Prostate gland (tissue), 2 donors: ENCODE results near the gene SLC25A29. TPM values are rescaled to one million over a fixed set of nuclear protein-coding genes. Genes with fewer than 3 reads are reported as not detected.
"Not testable (repeated sequence)": the region's sequence is repeated elsewhere in the genome, so short reads cannot be mapped to it uniquely, and the experiment has no call there.

Source experiments
- DNase-seq: peaks from one replicate; pipeline ENCODE4 v3.0.0-alpha.2; 2019; ENCODE audit warnings: low spot score
- H3K27ac ChIP-seq, 2 donors: fragments of 200-600 bp; sonication (generic); 2 replicates each; pipeline ENCODE4 v1.5.1; 2017 to 2019
- H3K27me3 ChIP-seq: fragments of 200-600 bp; sonication (generic); replicated peaks from 2 replicates; pipeline ENCODE4 v1.5.1; 2019; ENCODE audit not compliant: insufficient read depth
- H3K36me3 ChIP-seq, 2 donors: fragments of 200-600 bp; sonication (generic); 1 replicate in 1 of 2; 2 replicates in 1 of 2; pipeline versions ENCODE4 v1.5.1 to v1.8.1; 2017 to 2019
- H3K4me1 ChIP-seq: fragments of 200-600 bp; sonication (generic); replicated peaks from 2 replicates; pipeline ENCODE4 v1.5.1; 2019
- H3K4me3 ChIP-seq, 2 donors: fragments of 200-600 bp; sonication (generic); 2 replicates each; pipeline ENCODE4 v1.5.1; 2017 to 2019
- H3K9me3 ChIP-seq: fragments of 200-600 bp; sonication (generic); 2 replicates; pipeline ENCODE4 v1.5.1; 2017
- CTCF ChIP-seq, 4 experiments: fragments of 200-600 bp in 2 of 4; fragments of 450-650 bp in 2 of 4; sonication (generic) in 2 of 4; IDR thresholded peaks; 1 replicate in 3 of 4; 2 replicates in 1 of 4; pipeline ENCODE4 v1.5.1; 2016 to 2019; ENCODE audit warnings: antibody characterized with exemption in 4 of 4, mild to moderate bottlenecking in 2 of 4, moderate library complexity in 2 of 4
- POLR2A ChIP-seq: fragments of 450-650 bp; IDR thresholded peaks from one replicate; pipeline ENCODE4 v1.6.1; 2016; ENCODE audit warnings: antibody characterized with exemption, mild to moderate bottlenecking
- POLR2AphosphoS5 ChIP-seq: sonication (generic); formaldehyde crosslinking; IDR thresholded peaks from one replicate; pipeline ENCODE4 v1.6.1; 2017; ENCODE audit warnings: antibody characterized with exemption
- WGBS: methylation state at CpG from one replicate; pipeline ENCODE4 v1.1.5; 2018; 5-methylcytosine and 5-hydroxymethylcytosine counted together
- intact Hi-C: fragments of 100-400 bp; cut with DNase I; formaldehyde crosslinking; loops from one replicate; pipeline ENCODE4 v1.14.2; 2022
- total RNA-seq, 2 donors: library from RNA; depleted of rRNA; stranded (reverse); fragments of >200 nt; gene quantifications; one replicate each; pipeline ENCODE4 v1.1.0, GENCODE V29; 2016

The SLC25A29 gene
- total RNA-seq, 2 donors from 2014 or later = 147 to 169 TPM

GRCh38 chr14:100309028-100309737 lies 2.9 kb upstream of the SLC25A29 start:
- 47% methylated on average over 8 of the region's 8 CpGs for WGBS
- peak overlapping the region; percentile 11 to 40 for H3K27ac ChIP-seq
- TF ChIP-seq POLR2AphosphoS5 (peak; percentile 22), CTCF (IDR thresholded peaks at IDR 0.05) (no peak)
- H3K4me1 ChIP-seq = peaks cover 4% of the 10 kb centered on the region
- no peaks in the 10 kb centered on the region for H3K9me3 ChIP-seq
- H3K4me3 ChIP-seq = no peak overlapping the region
- intact Hi-C loops = loop anchor here (5.0 kb wide), 2 partner anchors 67 to 68 kb away; partner anchors contain the start of gene WDR25
- no peak for DNase-seq
- no peaks in the 10 kb centered on the region for H3K36me3 ChIP-seq
- H3K27me3 ChIP-seq = no peaks in the 10 kb centered on the region

- DNase-seq, H3K4me3 ChIP-seq, H3K27me3 ChIP-seq, H3K36me3 ChIP-seq, H3K9me3 ChIP-seq: not testable (repeated sequence)
- H3K27ac ChIP-seq = peak overlapping the region; percentile 11 to 26
- whole genome bisulfite sequencing = 79% methylated on average over 6 of the region's 6 CpGs
- intact Hi-C loops = loop anchor here (5.0 kb wide), 2 partner anchors 66 to 69 kb away; partner anchors contain the start of gene WDR25
- H3K4me1 ChIP-seq = peaks cover 12% of the 10 kb centered on the region
Measured at GRCh38 chr14:100308427-100308792, 2.2 kb upstream of the SLC25A29 start.

GRCh38 chr14:100307766-100308426 lies 1.7 kb upstream of the SLC25A29 start:
- peak overlapping the region; percentile 94 to 96 for H3K27ac ChIP-seq
- DNase-seq = no peak
- H3K27me3 ChIP-seq = no peaks in the 10 kb centered on the region
- no peaks in the 10 kb centered on the region for H3K9me3 ChIP-seq
- TF ChIP-seq CTCF (IDR thresholded peaks at IDR 0.05) (no peak), POLR2A (no peak), POLR2AphosphoS5 (no peak)
- 77% methylated on average over 5 of the region's 5 CpGs for WGBS
- H3K36me3 ChIP-seq = no peaks in the 10 kb centered on the region
- peaks cover 17% of the 10 kb centered on the region for H3K4me1 ChIP-seq
- H3K4me3 ChIP-seq = peak overlapping the region; percentile 91 to 98
- intact Hi-C loops = loop anchor here (5.0 kb wide), 2 partner anchors 66 to 69 kb away; partner anchors contain the start of gene WDR25

GRCh38 chr14:100306998-100307765 lies 938 bp upstream of the SLC25A29 start:
- DNase-seq = no peak
- no peak for TF ChIP-seq POLR2AphosphoS5
- TF ChIP-seq POLR2A = no peak
- TF ChIP-seq CTCF (IDR thresholded peaks at IDR 0.05) = no peak
- intact Hi-C loops = loop anchor here (5.0 kb wide), 2 partner anchors 65 to 70 kb away; partner anchors contain the start of gene WDR25
- Histone ChIP-seq H3K36me3 (no peaks in the 10 kb centered on the region), H3K9me3 (no peaks in the 10 kb centered on the region), H3K27ac (peak overlapping the region; percentile 94 to 96), H3K27me3 (no peaks in the 10 kb centered on the region), H3K4me3 (peak overlapping the region; percentile 91 to 98), H3K4me1 (peaks cover 17% of the 10 kb centered on the region)
- 4% methylated on average over 47 of the region's 49 CpGs for whole genome bisulfite sequencing
